Midbrain (tissue), 1 donor: Measurements from ENCODE around the gene MTARC2.
A peak's percentile ranks its signal among the peaks of the same experiment; 100 is the strongest.

Experiments used
- DNase-seq: peaks from one replicate; lab custom pipeline; 2025; lab: John Stamatoyannopoulos, UW

Gene MTARC2

GRCh38 chr1:220768126-220768601 lies 20.0 kb downstream of the MTARC2 start:
- no peak for DNase-seq

- DNase-seq = no peak
Observed at GRCh38 chr1:220769205-220769604, 21.1 kb downstream of the MTARC2 start.

- DNase-seq = no peak
Observed at GRCh38 chr1:220770245-220770913, 22.3 kb downstream of the MTARC2 start.

- no peak for DNase-seq
Observed at GRCh38 chr1:220772846-220773245, 24.7 kb downstream of the MTARC2 start.

- peak; percentile 25 for DNase-seq
Observed at GRCh38 chr1:220775240-220775853, 27.2 kb downstream of the MTARC2 start.

GRCh38 chr1:220776254-220776653 lies 28.1 kb downstream of the MTARC2 start:
- DNase-seq = no peak

GRCh38 chr1:220776720-220777326 lies 28.7 kb downstream of the MTARC2 start:
- DNase-seq = peak; percentile 87

GRCh38 chr1:220783453-220783852 lies 35.3 kb downstream of the MTARC2 start:
- no peak for DNase-seq

GRCh38 chr1:220784751-220785150 lies 36.6 kb downstream of the MTARC2 start:
- no peak for DNase-seq

GRCh38 chr1:220785166-220786056 lies 37.3 kb downstream of the MTARC2 start:
- no peak for DNase-seq

GRCh38 chr1:220786057-220786336 lies 37.9 kb downstream of the MTARC2 start:
- DNase-seq = no peak

- DNase-seq = peak; percentile 40
Observed at GRCh38 chr1:220786337-220787068, 38.4 kb downstream of the MTARC2 start, which contains the start of gene MTARC1. TSS of gene MTARC1 (plus strand) at chr1:220786913. CDS start at chr1:220786945, 32 bp downstream.

- DNase-seq = no peak
Observed at GRCh38 chr1:220787069-220787619, 39.0 kb downstream of the MTARC2 start.

GRCh38 chr1:220788900-220789299 lies 40.8 kb downstream of the MTARC2 start:
- no peak for DNase-seq

- DNase-seq = no peak
Observed at GRCh38 chr1:220789532-220790147, 41.5 kb downstream of the MTARC2 start.

- no peak for DNase-seq
Observed at GRCh38 chr1:220791285-220791684, 43.2 kb downstream of the MTARC2 start.

- peak; percentile 18 for DNase-seq
Observed at GRCh38 chr1:220791956-220792355, 43.8 kb downstream of the MTARC2 start.

GRCh38 chr1:220796530-220796929 lies 48.4 kb downstream of the MTARC2 start:
- no peak for DNase-seq

GRCh38 chr1:220797044-220797443 lies 48.9 kb downstream of the MTARC2 start:
- DNase-seq = no peak

GRCh38 chr1:220797553-220797952 lies 49.4 kb downstream of the MTARC2 start:
- DNase-seq = no peak

GRCh38 chr1:220798338-220798737 lies 50.2 kb downstream of the MTARC2 start:
- no peak for DNase-seq
